ENCODE data around the gene SPAG4.

The SPAG4 gene

GRCh38 chr20:35616465-35617396, 1.1 kb downstream of the SPAG4 start:
- H3K27me3 ChIP-seq (replicated peaks) = no peaks in the 10 kb centered on the region
- peak overlapping the region; percentile 86 for H3K27ac ChIP-seq
- in situ Hi-C loops (cut with HindIII; ENCODE audit: low pct_ligation_motif_present, low sequenced_read_pairs) = no loop called here
- peak overlapping the region; percentile 61 for H3K4me3 ChIP-seq (ENCODE audit: low read depth, low read length)
- peak; percentile 86 for DNase-seq
- no peak for TF ChIP-seq CTCF (IDR thresholded peaks at IDR 0.05; ENCODE audit: low read depth, low read length, missing control alignments)
- H3K36me3 ChIP-seq (replicated peaks) = peaks cover 3% of the 10 kb centered on the region

GRCh38 chr20:35617397-35618262, 2.0 kb downstream of the SPAG4 start:
- DNase-seq = peak; percentile 48
- Histone ChIP-seq H3K36me3 (replicated peaks) (peaks cover 5% of the 10 kb centered on the region), H3K27ac (peak overlapping the region; percentile 86), H3K27me3 (replicated peaks) (no peaks in the 10 kb centered on the region), H3K4me3 (ENCODE audit: low read depth, low read length) (peak overlapping the region; percentile 61)
- in situ Hi-C loops (cut with HindIII; ENCODE audit: low pct_ligation_motif_present, low sequenced_read_pairs) = no loop called here
- peak; percentile 61 for TF ChIP-seq CTCF (IDR thresholded peaks at IDR 0.05; ENCODE audit: low read depth, low read length, missing control alignments)

- in situ Hi-C loops (cut with HindIII; ENCODE audit: low pct_ligation_motif_present, low sequenced_read_pairs) = no loop called here
- Histone ChIP-seq H3K27ac (no peak overlapping the region), H3K36me3 (replicated peaks) (peaks cover 5% of the 10 kb centered on the region), H3K27me3 (replicated peaks) (no peaks in the 10 kb centered on the region), H3K4me3 (ENCODE audit: low read depth, low read length) (peak overlapping the region; percentile 61)
- DNase-seq = peak; percentile 26
- TF ChIP-seq CTCF (IDR thresholded peaks at IDR 0.05; ENCODE audit: low read depth, low read length, missing control alignments) = no peak
Measured at GRCh38 chr20:35618263-35619131, 2.9 kb downstream of the SPAG4 start.

GRCh38 chr20:35619196-35620095, 3.8 kb downstream of the SPAG4 start:
- Histone ChIP-seq H3K4me3 (ENCODE audit: low read depth, low read length) (peak overlapping the region; percentile 61), H3K36me3 (replicated peaks) (peaks cover 5% of the 10 kb centered on the region), H3K27me3 (replicated peaks) (no peaks in the 10 kb centered on the region), H3K27ac (peak overlapping the region; percentile 14)
- DNase-seq = peak; percentile 72
- TF ChIP-seq CTCF (IDR thresholded peaks at IDR 0.05; ENCODE audit: low read depth, low read length, missing control alignments) = peak; percentile 67
- in situ Hi-C loops (cut with HindIII; ENCODE audit: low pct_ligation_motif_present, low sequenced_read_pairs) = no loop called here

Measured in brain microvascular endothelial cell (primary cell).